ENCODE results near the gene ERBB3.
"Not testable (repeated sequence)": the region's sequence is repeated elsewhere in the genome, so short reads cannot be mapped to it uniquely, and the experiment has no call there.

ERBB3 gene

GRCh38 chr12:56116267-56117081, 36.5 kb downstream of the ERBB3 start, which contains the start of gene RPL41:
TSS of gene RPL41 (plus strand) at chr12:56116633.
- DNase-seq (ENCODE audit: low read depth) = peak; percentile 86

GRCh38 chr12:56117082-56117706, 37.2 kb downstream of the ERBB3 start:
- DNase-seq (ENCODE audit: low read depth) = not testable (repeated sequence)

GRCh38 chr12:56117778-56118687, 38.1 kb downstream of the ERBB3 start, which contains the start of gene ZC3H10:
TSS of gene ZC3H10 (plus strand) at chr12:56118266. CDS start at chr12:56120563, 2,297 bp downstream.
- peak; percentile 93 for DNase-seq (ENCODE audit: low read depth)

- DNase-seq (ENCODE audit: low read depth) = no peak
Measured at GRCh38 chr12:56118688-56119357, 38.9 kb downstream of the ERBB3 start.

- peak; percentile 36 for DNase-seq (ENCODE audit: low read depth)
Measured at GRCh38 chr12:56119361-56119796, 39.4 kb downstream of the ERBB3 start.

GRCh38 chr12:56120158-56120846, 40.3 kb downstream of the ERBB3 start:
- DNase-seq (ENCODE audit: low read depth) = no peak

- no peak for DNase-seq (ENCODE audit: low read depth)
Measured at GRCh38 chr12:56121204-56121870, 41.4 kb downstream of the ERBB3 start.

- DNase-seq (ENCODE audit: low read depth) = no peak
Measured at GRCh38 chr12:56122637-56123036, 42.7 kb downstream of the ERBB3 start.

GRCh38 chr12:56124133-56124532, 44.2 kb downstream of the ERBB3 start:
- DNase-seq (ENCODE audit: low read depth) = no peak

- no peak for DNase-seq (ENCODE audit: low read depth)
Measured at GRCh38 chr12:56126732-56127239, 46.8 kb downstream of the ERBB3 start.

GRCh38 chr12:56127485-56127887, 47.5 kb downstream of the ERBB3 start:
- DNase-seq (ENCODE audit: low read depth) = no peak

GRCh38 chr12:56127888-56128669, 48.1 kb downstream of the ERBB3 start, which contains the start of gene ESYT1:
TSS of gene ESYT1 (plus strand) at chr12:56128267. CDS start at chr12:56128320, 53 bp downstream.
- DNase-seq (ENCODE audit: low read depth) = peak; percentile 95

- no peak for DNase-seq (ENCODE audit: low read depth)
Measured at GRCh38 chr12:56128670-56129205, 48.8 kb downstream of the ERBB3 start.

- DNase-seq (ENCODE audit: low read depth) = peak; percentile 69
Measured at GRCh38 chr12:56129206-56129941, 49.4 kb downstream of the ERBB3 start.

- DNase-seq (ENCODE audit: low read depth) = no peak
Measured at GRCh38 chr12:56129942-56130495, 50.1 kb downstream of the ERBB3 start.

- no peak for DNase-seq (ENCODE audit: low read depth)
Measured at GRCh38 chr12:56130876-56131275, 50.9 kb downstream of the ERBB3 start.

- no peak for DNase-seq (ENCODE audit: low read depth)
Measured at GRCh38 chr12:56134897-56135296, 54.9 kb downstream of the ERBB3 start.

Measured in activated T-helper 1 cell treated with Interleukin-2 at 50 U/mL for 16 hours (primary cell).